GM23248 (cell line): ENCODE measurements around the gene HRH1.

Experiments
- EZH2 ChIP-seq: fragments of 200-600 bp; sonication (generic); IDR thresholded peaks from 2 replicates; pipeline ENCODE4 v1.6.1; 2018; ENCODE audit warnings: antibody characterized with exemption, mild to moderate bottlenecking; ENCODE audit not compliant: insufficient read depth, poor library complexity, severe bottlenecking
- EZH2phosphoT487 ChIP-seq: fragments of 200-600 bp; sonication (generic); IDR thresholded peaks from 2 replicates; pipeline ENCODE4 v1.6.1; 2018; ENCODE audit warnings: antibody characterized with exemption, moderate library complexity, mild to moderate bottlenecking, low read depth; ENCODE audit not compliant: insufficient read depth

DNA sequence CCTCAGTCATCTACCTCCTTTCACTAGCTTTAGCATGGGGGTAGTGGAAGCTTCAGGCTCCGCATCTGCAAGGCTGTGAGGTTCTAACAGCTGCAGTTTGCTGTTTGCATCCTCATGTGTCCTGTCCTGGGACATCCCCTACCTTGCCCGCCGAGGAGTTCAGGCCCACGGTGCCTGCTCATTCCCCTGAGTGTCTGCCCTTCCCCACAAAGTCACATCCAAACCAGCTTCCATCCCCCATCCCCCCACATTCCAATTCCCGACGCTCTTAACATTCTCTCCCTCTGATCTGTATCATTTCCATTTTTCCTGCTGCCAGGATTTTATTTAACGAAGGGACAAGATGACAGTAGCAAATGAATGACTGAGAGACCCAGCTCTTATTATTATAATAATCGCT is 43.8 kb downstream of the HRH1 start:
- no peak for TF ChIP-seq EZH2phosphoT487
- no peak for TF ChIP-seq EZH2
